Left renal pelvis (tissue), 4 donors: ENCODE measurements around the gene ODR4. TPM values are rescaled to one million over a fixed set of nuclear protein-coding genes. Genes with fewer than 3 reads are reported as not detected.
"Not testable (repeated sequence)": the region's sequence is repeated elsewhere in the genome, so short reads cannot be mapped to it uniquely, and the experiment has no call there.

Experiments used
- DNase-seq, 4 donors: peaks; one replicate each; pipeline ENCODE4 v3.0.0-alpha.2; 2013; ENCODE audit warnings: low read depth in 4 of 4, low spot score in 3 of 4
- polyA plus RNA-seq, 4 donors: library from polyadenylated mRNA; unstranded; fragments of 120-200 nt; gene quantifications; one replicate each; pipeline ENCODE4 v1.2.1, GENCODE V29; 2013; ENCODE audit not compliant: insufficient read length in 4 of 4

The ODR4 gene
- polyA plus RNA-seq, 4 donors, result 22.9 to 35.7 (median 34.0) TPM

GRCh38 chr1:186420923-186421322, 45.3 kb downstream of the ODR4 start:
- no peak for DNase-seq

GRCh38 chr1:186421446-186421845, 45.8 kb downstream of the ODR4 start:
- no peak for DNase-seq

- no peak for DNase-seq
Observed at GRCh38 chr1:186424539-186424938, 48.9 kb downstream of the ODR4 start.

GRCh38 chr1:186426118-186426517, 50.5 kb downstream of the ODR4 start:
- no peak for DNase-seq

- DNase-seq, result no peak
Observed at GRCh38 chr1:186429017-186429416, 53.4 kb downstream of the ODR4 start.

- no peak for DNase-seq
Observed at GRCh38 chr1:186435336-186435735, 59.7 kb downstream of the ODR4 start.

- no peak for DNase-seq
Observed at GRCh38 chr1:186438567-186438966, 62.9 kb downstream of the ODR4 start.

- no peak for DNase-seq
Observed at GRCh38 chr1:186440584-186440983, 64.9 kb downstream of the ODR4 start.

GRCh38 chr1:186442651-186443375, 67.2 kb downstream of the ODR4 start:
- DNase-seq, result no peak

- no peak for DNase-seq
Observed at GRCh38 chr1:186443638-186444037, 68.0 kb downstream of the ODR4 start.

GRCh38 chr1:186446152-186446551, 70.5 kb downstream of the ODR4 start:
- no peak for DNase-seq

GRCh38 chr1:186454981-186455380, 79.3 kb downstream of the ODR4 start:
- no peak for DNase-seq

- no peak for DNase-seq
Observed at GRCh38 chr1:186456729-186457255, 81.2 kb downstream of the ODR4 start.

GRCh38 chr1:186459161-186459560, 83.5 kb downstream of the ODR4 start:
- DNase-seq, result not testable (repeated sequence)

- DNase-seq, result no peak
Observed at GRCh38 chr1:186461014-186461413, 85.4 kb downstream of the ODR4 start, which contains the start of gene PDC. Gene PDC, minus strand, starts transcription at chr1:186461114. Its CDS starts 11,655 bp downstream, at chr1:186449459.

GRCh38 chr1:186463511-186463910, 87.9 kb downstream of the ODR4 start:
- DNase-seq, result no peak

GRCh38 chr1:186463926-186464325, 88.3 kb downstream of the ODR4 start:
- no peak for DNase-seq

GRCh38 chr1:186465491-186465890, 89.9 kb downstream of the ODR4 start:
- not testable (repeated sequence) for DNase-seq

- DNase-seq, result no peak
Observed at GRCh38 chr1:186465946-186466345, 90.3 kb downstream of the ODR4 start.
